Keratinocyte (primary cell): ENCODE data around the gene NRIP2. TPM values are rescaled to one million over a fixed set of nuclear protein-coding genes. Genes with fewer than 3 reads are reported as not detected.

Experiments used
- DNase-seq: peaks from one replicate; pipeline ENCODE4 v3.0.0-alpha.2; 2011; ENCODE audit warnings: low read depth, missing footprints, low spot score
- FAIRE-seq: peaks from 2 replicates; lab custom pipeline; 2011; peaks lifted over from hg19 to GRCh38; lab: Jason Lieb, UNC
- H2AFZ ChIP-seq: 2 replicates; pipeline ENCODE4 v1.6.0; 2012; ENCODE audit warnings: low read length, control low read depth, inconsistent platforms; ENCODE audit not compliant: control insufficient read depth
- H3K27ac ChIP-seq: 2 replicates; pipeline ENCODE4 v1.5.1; 2011; ENCODE audit warnings: low read length; ENCODE audit not compliant: control insufficient read depth, insufficient read depth
- H3K27me3 ChIP-seq: 3 replicates; pipeline ENCODE4 v1.6.0; 2011; ENCODE audit warnings: low read length; ENCODE audit not compliant: control insufficient read depth, insufficient read depth; ENCODE audit errors: extremely low read depth
- H3K36me3 ChIP-seq, 2 experiments: 2 replicates in 1 of 2; 3 replicates in 1 of 2; pipeline ENCODE4 v1.5.1; 2011; ENCODE audit warnings: low read length in 2 of 2, mild to moderate bottlenecking in 1 of 2; ENCODE audit not compliant: control insufficient read depth in 2 of 2, insufficient read depth in 2 of 2; ENCODE audit errors: extremely low read depth in 1 of 2
- H3K4me1 ChIP-seq: 3 replicates; pipeline ENCODE4 v1.5.1; 2011; ENCODE audit warnings: low read length; ENCODE audit not compliant: control insufficient read depth, insufficient read depth; ENCODE audit errors: extremely low read depth
- H3K4me2 ChIP-seq: 3 replicates; pipeline ENCODE4 v1.6.0; 2011; ENCODE audit warnings: low read depth, low read length; ENCODE audit not compliant: control insufficient read depth, insufficient read depth; ENCODE audit errors: extremely low read depth
- H3K4me3 ChIP-seq, 3 experiments: fragments of 200-600 bp in 1 of 3; sonication (generic) in 1 of 3; 2 replicates in 2 of 3; 3 replicates in 1 of 3; pipeline ENCODE4 v1.5.1; 2011 to 2016; ENCODE audit warnings: low read length in 3 of 3, mild to moderate bottlenecking in 3 of 3, control low read depth in 2 of 3, inconsistent platforms in 1 of 3, low read depth in 1 of 3, mixed read lengths in 1 of 3, mixed run types in 1 of 3, moderate library complexity in 1 of 3; ENCODE audit not compliant: control insufficient read depth in 2 of 3, insufficient read depth in 2 of 3; ENCODE audit errors: extremely low read depth in 1 of 3
- H3K79me2 ChIP-seq: 2 replicates; pipeline ENCODE4 v1.6.0; 2012; ENCODE audit warnings: low read length; ENCODE audit not compliant: control insufficient read depth, insufficient read depth
- H3K9ac ChIP-seq: 3 replicates; pipeline ENCODE4 v1.6.0; 2011; ENCODE audit warnings: low read length; ENCODE audit not compliant: control insufficient read depth, insufficient read depth; ENCODE audit errors: extremely low read depth
- H3K9me1 ChIP-seq: 3 replicates; pipeline ENCODE4 v1.6.0; 2011; ENCODE audit warnings: low read length; ENCODE audit not compliant: control insufficient read depth, insufficient read depth; ENCODE audit errors: extremely low read depth
- H3K9me3 ChIP-seq: 2 replicates; pipeline ENCODE4 v1.5.1; 2012; ENCODE audit warnings: low read depth, low read length; ENCODE audit not compliant: control insufficient read depth
- H4K20me1 ChIP-seq: 3 replicates; pipeline ENCODE4 v1.6.0; 2011; ENCODE audit warnings: low read length; ENCODE audit not compliant: control insufficient read depth, insufficient read depth; ENCODE audit errors: extremely low read depth
- CTCF ChIP-seq, 3 experiments: IDR thresholded peaks in 1 of 3; conservative IDR thresholded peaks in 1 of 3; optimal IDR thresholded peaks in 1 of 3; 2 replicates in 2 of 3; 3 replicates in 1 of 3; pipeline versions ENCODE3 to v1.5.1; 2011; ENCODE audit warnings: low read length in 3 of 3, mild to moderate bottlenecking in 3 of 3, moderate library complexity in 2 of 3, control low read depth in 1 of 3, inconsistent platforms in 1 of 3; ENCODE audit not compliant: insufficient read depth in 2 of 3; ENCODE audit errors: extremely low read depth in 1 of 3
- EZH2 ChIP-seq: IDR thresholded peaks from one replicate; pipeline ENCODE4 v1.6.1; 2012; ENCODE audit warnings: inconsistent platforms, mild to moderate bottlenecking, low read length, moderate library complexity
- dilution Hi-C: fragments of 300-500 bp; cut with MboI; formaldehyde crosslinking; loops from one replicate; pipeline ENCODE4 v1.7.0; 2020; ENCODE audit warnings: low sequenced_read_pairs; ENCODE audit not compliant: extremely low pct_ligation_motif_present
- polyA plus RNA-seq, 5 experiments: library from polyadenylated mRNA; depleted of rRNA in 3 of 5; stranded (reverse) in 3 of 5; stranded (forward) in 1 of 5; unstranded in 1 of 5; fragments of >200 nt; gene quantifications; 1 replicate in 1 of 5; 2 replicates in 3 of 5; 3 replicates in 1 of 5; pipeline versions ENCODE4 v1.2.1 to v1.2.3, GENCODE V29; 2011 to 2012; ENCODE audit warnings: missing spikeins in 2 of 5, low read depth in 1 of 5, low replicate concordance in 1 of 5

NRIP2 gene
- polyA plus RNA-seq, 1 donor (not counting 4 experiments of a cell fraction or from before 2014, with no cell fraction given) = not detected

GRCh38 chr12:2842948-2843347 lies 8.1 kb upstream of the NRIP2 start:
- Histone ChIP-seq H3K9me1 (no peaks in the 10 kb centered on the region), H3K27me3 (no peaks in the 10 kb centered on the region), H4K20me1 (no peaks in the 10 kb centered on the region), H3K27ac (no peak overlapping the region), H3K9ac (no peak overlapping the region), H3K9me3 (no peaks in the 10 kb centered on the region), H3K4me3 (no peak overlapping the region), H3K79me2 (no peaks in the 10 kb centered on the region), H3K4me1 (no peaks in the 10 kb centered on the region), H3K36me3 (peaks cover 0 to 1% of the 10 kb centered on the region in 2 experiments), H3K4me2 (no peak overlapping the region), H2AFZ (no peak overlapping the region)
- no peak for TF ChIP-seq CTCF (optimal IDR thresholded peaks at IDR 0.05 in 1 of 3, IDR thresholded peaks at IDR 0.05 in 1 of 3, conservative IDR thresholded peaks at IDR 0.05 in 1 of 3; ENCODE audit: extremely low read depth in 1 of 3, insufficient read depth in 2 of 3, low read length in 3 of 3)
- TF ChIP-seq EZH2 = no peak
- DNase-seq (no peak), FAIRE-seq (no peak)
- dilution Hi-C loops = no loop called here

- Histone ChIP-seq H4K20me1 (no peaks in the 10 kb centered on the region), H3K36me3 (peaks cover 0 to 1% of the 10 kb centered on the region in 2 experiments), H3K4me3 (no peak overlapping the region), H3K79me2 (no peaks in the 10 kb centered on the region), H3K27ac (no peak overlapping the region), H3K4me2 (no peak overlapping the region), H3K4me1 (no peaks in the 10 kb centered on the region), H3K9me3 (no peaks in the 10 kb centered on the region), H3K27me3 (no peaks in the 10 kb centered on the region), H3K9me1 (no peaks in the 10 kb centered on the region), H3K9ac (no peak overlapping the region), H2AFZ (no peak overlapping the region)
- no peak for FAIRE-seq
- dilution Hi-C loops = no loop called here
- no peak for DNase-seq
- TF ChIP-seq CTCF (optimal IDR thresholded peaks at IDR 0.05 in 1 of 3, IDR thresholded peaks at IDR 0.05 in 1 of 3, conservative IDR thresholded peaks at IDR 0.05 in 1 of 3; ENCODE audit: extremely low read depth in 1 of 3, insufficient read depth in 2 of 3, low read length in 3 of 3) = no peak
- no peak for TF ChIP-seq EZH2
Observed at GRCh38 chr12:2841056-2841650, 6.3 kb upstream of the NRIP2 start.
